ENCODE data around the gene CNOT9.
"Not testable (repeated sequence)": the region's sequence is repeated elsewhere in the genome, so short reads cannot be mapped to it uniquely, and the experiment has no call there.

CNOT9 gene

GRCh38 chr2:218568190-218569037 lies at the start of gene CNOT9, which contains the start of gene USP37:
Gene CNOT9 (plus strand): TSS chr2:218568839. CDS start chr2:218568955, 116 bp downstream.
Gene USP37 (minus strand): TSS chr2:218568351. CDS start chr2:218558653, 9,698 bp downstream.
- Mint-ChIP-seq H3K4me3 (peak within 1 kb of the TSS; percentile 98), H3K9me3 (no peaks in the 10 kb centered on the region), H3K27ac (ENCODE audit: low read depth) (peak within 1 kb of the TSS; percentile 90), H3K27me3 (no peaks in the 10 kb centered on the region), H3K36me3 (ENCODE audit: insufficient read depth) (peaks cover 42% of the 10 kb centered on the region), H3K4me1 (peaks cover 53% of the 10 kb centered on the region)
- ATAC-seq (replicated peaks; ENCODE audit: extremely low read depth, poor library complexity, severe bottlenecking) (peak; percentile 84), DNase-seq (ENCODE audit: low spot score in 2 of 2) (peak; percentile 100)

- H3K9me3 Mint-ChIP-seq: no peaks in the 10 kb centered on the region
- DNase-seq (ENCODE audit: low spot score in 2 of 2) (no peak), ATAC-seq (replicated peaks; ENCODE audit: extremely low read depth, poor library complexity, severe bottlenecking) (no peak)
- H3K4me3 Mint-ChIP-seq: no peak overlapping the region
- H3K4me1 Mint-ChIP-seq: peaks cover 11% of the 10 kb centered on the region
- no peaks in the 10 kb centered on the region for H3K27me3 Mint-ChIP-seq
- no peak overlapping the region for H3K27ac Mint-ChIP-seq (ENCODE audit: low read depth)
- H3K36me3 Mint-ChIP-seq (ENCODE audit: insufficient read depth): peaks cover 6% of the 10 kb centered on the region
These were observed 49.8 kb upstream of the CNOT9 start for GRCh38 chr2:218518876-218519275.

- Mint-ChIP-seq H3K4me3 (no peak overlapping the region), H3K27me3 (no peaks in the 10 kb centered on the region), H3K36me3 (ENCODE audit: insufficient read depth) (peaks cover 16% of the 10 kb centered on the region), H3K4me1 (no peaks in the 10 kb centered on the region), H3K9me3 (no peaks in the 10 kb centered on the region), H3K27ac (ENCODE audit: low read depth) (no peak overlapping the region)
- DNase-seq (ENCODE audit: low spot score in 2 of 2) (no peak), ATAC-seq (replicated peaks; ENCODE audit: extremely low read depth, poor library complexity, severe bottlenecking) (no peak)
These were observed 45.0 kb upstream of the CNOT9 start for GRCh38 chr2:218523651-218524050.

DNA sequence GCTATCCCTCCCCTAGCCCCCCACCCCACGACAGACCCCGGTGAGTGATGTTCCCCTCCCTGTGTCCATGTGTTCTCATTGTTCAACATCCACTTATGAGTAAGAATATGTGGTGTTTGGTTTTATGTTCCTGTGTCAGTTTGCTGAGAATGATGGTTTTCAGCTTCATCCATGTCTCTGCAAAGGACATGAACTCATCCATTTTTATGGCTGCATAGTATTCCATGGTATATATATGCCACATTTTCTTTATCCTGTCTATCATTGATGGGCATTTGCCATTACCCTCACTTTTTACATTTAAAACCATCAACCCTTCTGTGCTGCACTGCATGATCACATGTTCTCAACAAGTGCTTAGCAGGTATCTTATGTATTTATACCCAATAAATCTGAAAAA lies 40.2 kb upstream of the CNOT9 start:
- not testable (repeated sequence) for H3K27me3 Mint-ChIP-seq; DNase-seq (ENCODE audit: low spot score in 2 of 2); H3K4me3 Mint-ChIP-seq; H3K27ac Mint-ChIP-seq (ENCODE audit: low read depth); ATAC-seq (replicated peaks; ENCODE audit: extremely low read depth, poor library complexity, severe bottlenecking); H3K4me1 Mint-ChIP-seq; H3K9me3 Mint-ChIP-seq
- H3K36me3 Mint-ChIP-seq (ENCODE audit: insufficient read depth): peaks cover 37% of the 10 kb centered on the region

GRCh38 chr2:218529990-218530389 lies 38.6 kb upstream of the CNOT9 start:
- no peaks in the 10 kb centered on the region for H3K27me3 Mint-ChIP-seq
- H3K27ac Mint-ChIP-seq (ENCODE audit: low read depth): no peak overlapping the region
- DNase-seq (ENCODE audit: low spot score in 2 of 2): no peak
- H3K36me3 Mint-ChIP-seq (ENCODE audit: insufficient read depth): peaks cover 36% of the 10 kb centered on the region
- H3K4me1 Mint-ChIP-seq: no peaks in the 10 kb centered on the region
- no peak overlapping the region for H3K4me3 Mint-ChIP-seq
- no peak for ATAC-seq (replicated peaks; ENCODE audit: extremely low read depth, poor library complexity, severe bottlenecking)
- H3K9me3 Mint-ChIP-seq: no peaks in the 10 kb centered on the region

DNA sequence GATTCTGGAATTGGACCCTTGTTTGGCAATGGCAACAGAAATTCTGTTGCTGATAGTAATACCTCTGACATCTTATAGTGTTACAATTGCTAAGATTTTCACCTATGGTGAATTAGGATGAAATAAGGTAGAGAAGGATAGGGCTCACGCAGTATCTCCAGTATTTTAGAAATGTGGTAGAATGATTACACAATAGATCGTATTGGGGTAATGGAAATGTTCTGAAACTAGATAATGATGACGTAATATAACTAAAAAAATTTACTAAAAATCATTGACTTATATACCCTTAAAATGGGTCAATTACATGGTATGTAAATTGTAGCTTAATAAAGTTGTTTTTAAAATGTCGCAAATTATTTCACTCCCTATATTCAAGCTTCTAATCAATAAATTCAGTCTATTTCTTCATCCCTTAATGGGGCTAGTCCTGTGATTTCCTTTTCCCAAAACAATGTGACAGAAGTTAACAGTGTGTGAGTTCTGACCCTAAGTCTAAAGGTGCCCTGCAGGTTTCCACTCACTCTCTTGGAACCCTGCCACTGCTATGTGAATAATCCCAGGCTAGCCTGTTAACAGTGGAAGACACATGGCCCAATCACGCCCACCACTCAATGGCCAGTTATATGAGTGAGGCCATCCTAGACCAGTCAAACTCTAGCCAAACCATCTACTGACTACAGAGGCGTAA lies 31.7 kb upstream of the CNOT9 start:
- H3K27me3 Mint-ChIP-seq: no peaks in the 10 kb centered on the region
- H3K27ac Mint-ChIP-seq (ENCODE audit: low read depth): no peak overlapping the region
- H3K4me3 Mint-ChIP-seq: no peak overlapping the region
- H3K9me3 Mint-ChIP-seq: no peaks in the 10 kb centered on the region
- H3K36me3 Mint-ChIP-seq (ENCODE audit: insufficient read depth): peaks cover 29% of the 10 kb centered on the region
- no peak for DNase-seq (ENCODE audit: low spot score in 2 of 2)
- no peak for ATAC-seq (replicated peaks; ENCODE audit: extremely low read depth, poor library complexity, severe bottlenecking)
- peaks cover 9% of the 10 kb centered on the region for H3K4me1 Mint-ChIP-seq

GRCh38 chr2:218540015-218540414 lies 28.6 kb upstream of the CNOT9 start:
- no peak for DNase-seq (ENCODE audit: low spot score in 2 of 2)
- H3K36me3 Mint-ChIP-seq (ENCODE audit: insufficient read depth): peaks cover 37% of the 10 kb centered on the region

DNA sequence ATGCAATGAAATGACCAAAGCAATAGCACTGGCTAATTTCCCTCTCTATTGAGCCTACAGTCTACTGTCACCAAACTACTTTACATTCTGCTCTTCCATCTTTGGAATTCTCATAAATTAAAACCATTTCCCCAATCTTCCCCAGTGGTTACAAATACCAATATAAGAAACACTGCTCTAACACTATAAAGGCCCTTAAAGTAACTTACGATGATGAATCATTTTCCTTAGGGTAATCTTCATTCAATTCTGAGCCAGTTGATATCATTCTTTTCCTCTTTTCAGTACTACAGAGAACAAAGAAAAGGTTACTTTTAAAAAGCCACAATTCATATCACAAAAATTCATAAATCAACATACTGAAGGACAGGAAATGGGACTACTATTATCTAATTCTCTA lies 22.6 kb upstream of the CNOT9 start:
- peaks cover 48% of the 10 kb centered on the region for H3K36me3 Mint-ChIP-seq (ENCODE audit: insufficient read depth)

More at GRCh38 chr2:218540015-218540414, 28.6 kb upstream of the CNOT9 start:
- no peak overlapping the region for H3K27ac Mint-ChIP-seq (ENCODE audit: low read depth)
- H3K27me3 Mint-ChIP-seq: no peaks in the 10 kb centered on the region
- no peak for ATAC-seq (replicated peaks; ENCODE audit: extremely low read depth, poor library complexity, severe bottlenecking)
- H3K4me1 Mint-ChIP-seq: peaks cover 9% of the 10 kb centered on the region
- H3K9me3 Mint-ChIP-seq: no peaks in the 10 kb centered on the region
- H3K4me3 Mint-ChIP-seq: no peak overlapping the region

GRCh38 chr2:218547511-218547910 lies 21.1 kb upstream of the CNOT9 start:
- no peak for ATAC-seq (replicated peaks; ENCODE audit: extremely low read depth, poor library complexity, severe bottlenecking)
- DNase-seq (ENCODE audit: low spot score in 2 of 2): no peak
- H3K27ac Mint-ChIP-seq (ENCODE audit: low read depth): peak overlapping the region; percentile 16
- no peaks in the 10 kb centered on the region for H3K4me1 Mint-ChIP-seq
- peaks cover 51% of the 10 kb centered on the region for H3K36me3 Mint-ChIP-seq (ENCODE audit: insufficient read depth)
- H3K9me3 Mint-ChIP-seq: no peaks in the 10 kb centered on the region
- H3K4me3 Mint-ChIP-seq: no peak overlapping the region
- no peaks in the 10 kb centered on the region for H3K27me3 Mint-ChIP-seq

More for the DNA sequence above, 22.6 kb upstream of the CNOT9 start:
- ATAC-seq (replicated peaks; ENCODE audit: extremely low read depth, poor library complexity, severe bottlenecking): no peak
- no peaks in the 10 kb centered on the region for H3K9me3 Mint-ChIP-seq
- H3K27ac Mint-ChIP-seq (ENCODE audit: low read depth): peak overlapping the region; percentile 17
- H3K4me1 Mint-ChIP-seq: peaks cover 6% of the 10 kb centered on the region
- H3K27me3 Mint-ChIP-seq: no peaks in the 10 kb centered on the region
- DNase-seq (ENCODE audit: low spot score in 2 of 2): no peak
- H3K4me3 Mint-ChIP-seq: no peak overlapping the region

DNA sequence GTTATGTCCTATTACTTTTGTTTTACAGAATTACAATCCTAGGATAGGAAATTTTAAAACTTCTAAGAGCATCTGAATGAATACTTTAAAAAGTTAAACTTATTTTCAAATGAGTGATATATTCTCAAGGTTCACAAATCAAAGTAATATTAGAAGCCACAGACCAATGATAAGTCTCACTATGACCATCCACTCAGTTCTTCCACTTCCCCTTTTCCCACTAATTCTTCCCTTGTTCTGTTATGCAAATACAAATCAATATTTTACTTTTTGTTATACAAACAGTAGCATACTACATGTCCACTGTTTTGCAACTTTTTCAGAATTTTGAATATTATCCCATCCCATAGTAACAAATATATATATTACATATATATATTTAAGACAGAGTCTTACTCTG lies 20.7 kb upstream of the CNOT9 start:
- DNase-seq (ENCODE audit: low spot score in 2 of 2): no peak
- Mint-ChIP-seq H3K27me3 (no peaks in the 10 kb centered on the region), H3K4me3 (no peak overlapping the region), H3K9me3 (no peaks in the 10 kb centered on the region), H3K27ac (ENCODE audit: low read depth) (no peak overlapping the region), H3K36me3 (ENCODE audit: insufficient read depth) (peaks cover 51% of the 10 kb centered on the region), H3K4me1 (no peaks in the 10 kb centered on the region)
- ATAC-seq (replicated peaks; ENCODE audit: extremely low read depth, poor library complexity, severe bottlenecking): no peak

DNA sequence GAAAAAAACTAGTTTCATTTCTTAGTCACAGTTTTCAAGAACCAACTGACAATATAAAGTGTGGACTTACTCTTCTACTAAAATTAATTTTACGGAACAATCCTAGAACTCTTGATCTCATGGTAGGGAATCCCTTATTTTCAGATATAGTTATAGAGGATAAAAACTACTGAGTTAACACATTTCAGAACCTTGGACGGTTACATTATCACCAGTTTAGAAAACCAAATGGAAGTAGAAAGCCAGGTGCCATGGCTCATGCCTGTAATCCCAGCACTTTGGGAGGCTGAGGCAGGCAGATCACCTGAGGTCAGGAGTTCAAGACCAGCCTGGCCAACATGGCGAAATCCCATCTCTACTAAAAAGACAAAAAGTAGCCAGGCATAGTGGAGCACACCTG lies 14.4 kb upstream of the CNOT9 start:
- DNase-seq (ENCODE audit: low spot score in 2 of 2); H3K27ac Mint-ChIP-seq (ENCODE audit: low read depth); ATAC-seq (replicated peaks; ENCODE audit: extremely low read depth, poor library complexity, severe bottlenecking); H3K9me3 Mint-ChIP-seq; H3K27me3 Mint-ChIP-seq; H3K4me3 Mint-ChIP-seq; H3K4me1 Mint-ChIP-seq: not testable (repeated sequence)
- H3K36me3 Mint-ChIP-seq (ENCODE audit: insufficient read depth): peaks cover 52% of the 10 kb centered on the region

GRCh38 chr2:218555527-218555926 lies 13.1 kb upstream of the CNOT9 start:
- H3K27ac Mint-ChIP-seq (ENCODE audit: low read depth): no peak overlapping the region
- peaks cover 6% of the 10 kb centered on the region for H3K4me1 Mint-ChIP-seq
- ATAC-seq (replicated peaks; ENCODE audit: extremely low read depth, poor library complexity, severe bottlenecking): no peak
- DNase-seq (ENCODE audit: low spot score in 2 of 2): no peak
- peaks cover 59% of the 10 kb centered on the region for H3K36me3 Mint-ChIP-seq (ENCODE audit: insufficient read depth)
- no peaks in the 10 kb centered on the region for H3K9me3 Mint-ChIP-seq
- H3K27me3 Mint-ChIP-seq: no peaks in the 10 kb centered on the region
- H3K4me3 Mint-ChIP-seq: no peak overlapping the region

GRCh38 chr2:218557941-218558340 lies 10.7 kb upstream of the CNOT9 start:
- H3K4me1 Mint-ChIP-seq: peaks cover 12% of the 10 kb centered on the region
- DNase-seq (ENCODE audit: low spot score in 2 of 2): no peak
- H3K36me3 Mint-ChIP-seq (ENCODE audit: insufficient read depth): peaks cover 58% of the 10 kb centered on the region
- no peaks in the 10 kb centered on the region for H3K9me3 Mint-ChIP-seq
- H3K27ac Mint-ChIP-seq (ENCODE audit: low read depth): no peak overlapping the region
- H3K27me3 Mint-ChIP-seq: no peaks in the 10 kb centered on the region
- ATAC-seq (replicated peaks; ENCODE audit: extremely low read depth, poor library complexity, severe bottlenecking): no peak
- no peak overlapping the region for H3K4me3 Mint-ChIP-seq
